GM21825 (cell line): ENCODE data around the gene GSTA1.
"Not testable (repeated sequence)": the region's sequence is repeated elsewhere in the genome, so short reads cannot be mapped to it uniquely, and the experiment has no call there.

Experiments used
- ATAC-seq: cut with Tn5 transposase; IDR thresholded peaks from one replicate; pipeline ENCODE4 v1.9.1; 2021; ENCODE audit warnings: mild to moderate bottlenecking, moderate library complexity; ENCODE audit not compliant: unreplicated experiment

The GSTA1 gene

GRCh38 chr6:52759085-52759484, 44.5 kb downstream of the GSTA1 start:
- no peak for ATAC-seq

DNA sequence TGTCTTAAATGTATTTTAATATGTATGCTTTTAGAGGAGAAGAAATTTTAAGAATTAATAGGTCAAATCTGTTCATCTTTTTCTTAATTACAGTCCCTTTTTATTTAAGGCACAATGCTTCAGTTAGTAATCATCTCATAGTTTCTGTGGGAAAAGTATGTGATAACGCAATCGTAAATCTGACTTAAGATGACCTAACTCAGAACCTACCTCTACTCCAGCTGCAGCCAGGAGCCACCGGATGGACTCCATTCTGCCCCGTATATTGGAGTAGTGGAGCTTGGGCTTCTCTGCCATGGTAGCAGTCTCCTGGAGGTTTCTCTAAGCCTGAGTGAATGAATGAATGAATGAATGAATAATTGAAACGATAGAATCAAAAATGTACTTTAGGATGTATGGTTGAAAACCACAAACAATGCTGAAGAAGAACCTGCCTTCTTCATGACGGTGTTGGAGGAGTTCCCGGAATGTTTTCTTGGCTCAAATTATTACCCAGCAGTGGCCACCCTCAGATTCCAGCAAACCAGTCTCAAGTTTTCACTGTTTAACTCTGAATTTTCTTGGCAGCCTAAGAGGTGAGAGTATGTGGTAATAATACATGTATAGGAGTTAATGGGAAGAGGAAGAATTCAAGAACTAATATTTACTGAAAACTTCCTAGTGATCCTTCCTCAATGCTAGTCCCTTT, 45.8 kb downstream of the GSTA1 start:
- ATAC-seq = not testable (repeated sequence)

- ATAC-seq = no peak
These were observed 49.2 kb downstream of the GSTA1 start for GRCh38 chr6:52754443-52754842.

GRCh38 chr6:52753137-52753536, 50.5 kb downstream of the GSTA1 start:
- ATAC-seq = not testable (repeated sequence)

DNA sequence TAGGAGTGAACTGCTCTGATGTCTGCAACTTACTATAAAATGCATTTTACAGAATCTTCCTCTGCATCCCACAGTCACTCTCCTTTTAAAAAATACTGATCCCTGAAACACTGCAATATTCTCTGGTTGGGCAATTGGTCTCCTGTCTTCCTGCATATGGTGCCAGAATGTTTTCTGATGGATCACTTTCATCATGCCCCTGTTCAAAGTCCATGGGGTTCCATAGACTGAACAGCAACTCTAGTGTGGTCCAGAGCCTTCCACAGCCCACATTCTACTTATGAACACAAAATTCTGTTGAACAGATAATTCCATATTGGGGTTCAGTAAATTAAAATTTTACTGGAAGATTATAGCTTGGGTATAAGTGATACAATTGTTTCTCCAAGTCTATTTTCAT, 51.3 kb downstream of the GSTA1 start:
- ATAC-seq = no peak

DNA sequence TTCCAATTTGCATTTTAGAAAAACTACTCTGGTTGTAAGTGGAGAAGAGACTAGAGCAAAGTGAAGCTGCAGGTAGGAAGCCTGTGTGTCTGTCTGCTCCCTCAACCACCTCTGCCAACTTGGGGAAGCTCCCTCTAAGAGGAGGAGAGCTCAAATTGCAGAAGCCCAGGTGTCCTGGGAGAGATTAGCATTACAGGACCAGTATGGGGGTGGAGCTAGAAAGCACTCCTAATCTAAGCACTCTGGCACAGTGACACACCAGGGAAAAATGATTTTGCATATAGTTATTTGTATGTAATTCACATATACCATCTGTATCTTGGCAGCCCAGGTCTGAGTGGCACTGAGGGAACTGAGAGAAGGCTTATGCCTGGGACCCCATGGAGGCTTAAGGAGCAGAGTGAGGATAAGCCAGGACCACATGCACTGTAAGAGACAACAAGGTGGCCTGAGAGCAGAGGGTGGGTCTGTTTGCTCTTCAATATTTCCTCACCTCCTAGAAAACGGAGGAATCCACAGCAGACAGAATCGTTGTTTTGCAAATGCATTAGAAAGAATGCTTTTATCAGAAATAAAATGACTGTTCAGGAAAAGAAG, 54.0 kb downstream of the GSTA1 start:
- no peak for ATAC-seq

DNA sequence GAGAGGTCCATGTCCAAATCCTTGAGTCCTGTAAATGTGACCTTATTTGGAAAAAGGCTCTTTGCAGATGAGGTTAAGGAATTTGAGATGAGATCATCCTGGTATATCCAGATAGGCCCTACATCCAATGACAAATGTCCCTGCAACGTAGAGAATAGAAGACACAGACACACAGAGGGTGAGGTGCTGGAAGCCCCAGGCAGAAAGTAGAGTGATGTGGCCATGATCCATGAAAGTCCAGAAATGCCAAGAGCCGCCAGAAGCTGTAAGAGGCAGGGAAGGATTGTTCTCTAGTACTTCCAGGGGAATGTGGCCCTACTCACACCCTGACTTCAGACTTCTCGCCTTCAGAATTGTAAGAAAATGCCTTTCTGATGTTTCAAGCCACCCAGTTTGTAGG, 56.3 kb downstream of the GSTA1 start:
- not testable (repeated sequence) for ATAC-seq

DNA sequence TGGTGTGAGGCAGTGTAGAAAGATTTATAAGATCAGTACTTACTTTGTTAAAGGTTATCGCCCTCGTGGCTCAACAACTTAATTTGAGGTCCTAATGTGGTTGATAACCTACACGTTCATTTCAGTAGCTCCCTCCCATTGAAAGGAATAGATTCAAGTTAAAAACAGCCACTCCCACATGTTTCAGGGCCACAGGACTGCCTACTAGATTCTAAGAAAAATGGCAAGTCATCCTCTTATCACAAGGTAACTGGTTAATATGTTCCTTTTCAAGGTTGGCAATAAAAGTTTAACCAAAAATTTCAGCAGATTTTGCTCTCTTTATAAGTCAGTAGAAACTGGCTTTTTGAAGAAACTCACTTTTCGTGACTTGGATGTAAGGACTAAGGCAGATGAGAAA, 57.4 kb downstream of the GSTA1 start:
- ATAC-seq = no peak

- no peak for ATAC-seq
These were observed 57.8 kb downstream of the GSTA1 start for GRCh38 chr6:52745764-52746201.

DNA sequence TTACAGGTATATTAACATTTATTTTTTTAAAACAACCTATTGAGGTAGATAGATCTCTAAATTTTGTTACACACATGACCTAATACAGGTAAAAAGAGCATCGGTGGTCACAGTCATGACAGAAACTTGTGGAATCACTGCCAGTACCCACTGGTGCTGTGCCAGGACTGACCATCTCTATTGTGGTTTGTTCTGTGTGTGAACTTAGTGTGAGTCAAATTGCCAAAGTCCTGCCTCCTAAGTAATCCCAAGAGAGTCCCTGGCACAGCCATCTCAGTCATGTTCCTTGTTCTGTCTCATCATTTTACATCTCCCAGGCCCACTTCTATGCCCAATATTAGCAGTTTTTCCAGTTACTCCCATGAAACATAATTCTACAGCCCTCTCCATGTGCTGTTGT, 61.7 kb downstream of the GSTA1 start:
- ATAC-seq = no peak
